Caco-2 (cell line): ENCODE measurements around the gene HCRTR1. TPM values are rescaled to one million over a fixed set of nuclear protein-coding genes. Genes with fewer than 3 reads are reported as not detected.

ENCODE experiments used
- BruUV-seq: library from RNA; stranded (reverse); fragments of 400-500 nt; replicated peaks from 2 replicates; lab custom pipeline; 2021; lab: Mats Ljungman, UMichigan
- CTCF ChIA-PET: fragments of 300-600 bp; sonication (Branson Sonifier 250); formaldehyde crosslinking; loops from one replicate; lab custom pipeline; 2022; ENCODE audit warnings: antibody characterized with exemption; lab: Charles Lee
- POLR2A ChIA-PET: fragments of 300-600 bp; sonication (Branson Sonifier 250); formaldehyde crosslinking; loops from one replicate; lab custom pipeline; 2022; ENCODE audit warnings: antibody characterized with exemption; lab: Charles Lee
- DNase-seq, 2 experiments: peaks; one replicate each; pipeline versions ENCODE4 v3.0.0 to v3.0.0-alpha.2; 2020 to 2022
- H3K27me3 ChIP-seq: replicated peaks from 2 replicates; pipeline ENCODE4 v1.6.0; 2011; ENCODE audit warnings: low read length; ENCODE audit not compliant: control insufficient read depth, insufficient read depth
- H3K36me3 ChIP-seq: 2 replicates; pipeline ENCODE4 v1.5.1; 2011; ENCODE audit warnings: low read length; ENCODE audit not compliant: control insufficient read depth, insufficient read depth
- H3K4me1 ChIP-seq: fragments of 250-450 bp; sonication (Bioruptor Pico); 2 replicates; pipeline ENCODE4 v1.5.1; 2020; ENCODE audit warnings: mild to moderate bottlenecking
- H3K4me3 ChIP-seq: 2 replicates; pipeline ENCODE4 v1.5.1; 2011; ENCODE audit warnings: low read depth, mild to moderate bottlenecking, control low read depth, low read length
- H3K9me3 ChIP-seq: fragments of 250-450 bp; sonication (Bioruptor Pico); 2 replicates; pipeline ENCODE4 v1.5.1; 2020; ENCODE audit warnings: mild to moderate bottlenecking, moderate library complexity
- H3K27ac Mint-ChIP-seq: one replicate; pipeline ENCODE4 v1.8.0; 2022; ENCODE audit warnings: mixed read lengths; ENCODE audit not compliant: unreplicated experiment
- H3K27me3 Mint-ChIP-seq: one replicate; pipeline ENCODE4 v1.8.0; 2022; ENCODE audit warnings: mixed read lengths; ENCODE audit not compliant: insufficient read depth, unreplicated experiment
- H3K36me3 Mint-ChIP-seq: one replicate; pipeline ENCODE4 v1.8.0; 2022; ENCODE audit warnings: mild to moderate bottlenecking, mixed read lengths; ENCODE audit not compliant: insufficient read depth, unreplicated experiment
- H3K4me1 Mint-ChIP-seq: one replicate; pipeline ENCODE4 v1.8.0; 2022; ENCODE audit warnings: low read depth, mixed read lengths; ENCODE audit not compliant: unreplicated experiment
- H3K4me3 Mint-ChIP-seq: one replicate; pipeline ENCODE4 v1.8.0; 2022; ENCODE audit warnings: mild to moderate bottlenecking, moderate library complexity, mixed read lengths; ENCODE audit not compliant: unreplicated experiment
- H3K9me3 Mint-ChIP-seq: one replicate; pipeline ENCODE4 v1.8.0; 2022; ENCODE audit warnings: mixed read lengths; ENCODE audit not compliant: unreplicated experiment
- intact Hi-C: fragments of 100-400 bp; cut with micrococcal nuclease; formaldehyde crosslinking; loops from one replicate; pipeline ENCODE4 v1.10.0; 2022; ENCODE audit not compliant: unreplicated experiment
- total RNA-seq: library from RNA; stranded (reverse); gene quantifications from 2 replicates; pipeline ENCODE4 v1.2.3, GENCODE V29; 2022
- TF ChIP-seq, protein P1 (sequence below), 2 experiments: fragments of 200-600 bp in 1 of 2; IDR thresholded peaks; 1 replicate in 1 of 2; 2 replicates in 1 of 2; pipeline versions ENCODE4 v1.5.1 to v1.8.0; 2011 to 2022; ENCODE audit warnings: antibody characterized with exemption in 1 of 2, control low read depth in 1 of 2, inconsistent platforms in 1 of 2, low read depth in 1 of 2, low read length in 1 of 2, mild to moderate bottlenecking in 1 of 2, moderate library complexity in 1 of 2; ENCODE audit not compliant: insufficient read depth in 1 of 2, severe bottlenecking in 1 of 2, unreplicated experiment in 1 of 2

Gene HCRTR1
- total RNA-seq, 1 experiment from 2014 or later, result not detected

DNA sequence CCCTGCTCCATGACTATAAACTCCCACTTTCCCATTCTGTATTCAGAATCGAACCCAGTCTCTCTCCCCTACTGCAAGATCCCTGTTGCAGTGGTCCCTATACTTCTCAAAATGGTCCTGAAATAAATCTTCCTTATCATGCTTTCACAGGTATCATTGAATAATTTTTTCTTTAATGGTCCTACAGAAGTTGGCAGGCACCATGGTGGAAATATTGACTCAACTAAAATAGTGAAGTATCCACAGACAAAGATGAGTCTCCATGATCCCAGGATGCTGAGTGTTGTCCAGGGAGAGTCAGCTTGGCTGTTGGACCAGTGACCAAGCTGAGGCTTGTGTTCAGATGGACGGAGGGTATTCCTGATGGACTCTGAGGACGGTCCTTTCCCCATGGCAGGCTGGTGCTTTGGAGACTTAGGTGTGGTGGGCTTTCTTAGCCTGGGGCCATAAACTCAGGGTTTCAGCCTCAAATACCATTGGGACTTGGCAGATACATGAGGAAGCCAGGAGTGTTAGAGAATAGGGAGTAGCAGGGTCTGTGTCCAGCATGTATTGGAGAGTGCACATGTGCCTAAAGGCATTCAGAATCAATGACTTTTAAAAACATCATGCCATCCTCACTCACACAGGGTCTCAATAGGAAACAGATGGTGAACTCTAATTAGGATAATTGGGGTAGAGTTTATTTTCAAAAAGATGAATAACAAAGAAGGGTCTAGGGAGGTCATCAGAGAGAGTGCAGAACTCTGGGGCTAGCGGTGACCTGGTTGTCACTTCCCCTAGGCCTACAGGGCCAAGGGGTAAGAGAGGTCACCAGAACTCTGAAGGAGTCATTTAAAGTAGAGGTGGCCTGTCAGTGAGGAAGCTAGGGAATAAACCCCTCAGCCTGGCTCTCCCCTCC lies 21.4 kb upstream of the HCRTR1 start:
- intact Hi-C loops, result no loop called here
- ChIA-PET POLR2A (no interaction called here), CTCF (no interaction called here)
- H3K27me3 ChIP-seq, result no peaks in the 10 kb centered on the region
- TF ChIP-seq, protein P1, sequence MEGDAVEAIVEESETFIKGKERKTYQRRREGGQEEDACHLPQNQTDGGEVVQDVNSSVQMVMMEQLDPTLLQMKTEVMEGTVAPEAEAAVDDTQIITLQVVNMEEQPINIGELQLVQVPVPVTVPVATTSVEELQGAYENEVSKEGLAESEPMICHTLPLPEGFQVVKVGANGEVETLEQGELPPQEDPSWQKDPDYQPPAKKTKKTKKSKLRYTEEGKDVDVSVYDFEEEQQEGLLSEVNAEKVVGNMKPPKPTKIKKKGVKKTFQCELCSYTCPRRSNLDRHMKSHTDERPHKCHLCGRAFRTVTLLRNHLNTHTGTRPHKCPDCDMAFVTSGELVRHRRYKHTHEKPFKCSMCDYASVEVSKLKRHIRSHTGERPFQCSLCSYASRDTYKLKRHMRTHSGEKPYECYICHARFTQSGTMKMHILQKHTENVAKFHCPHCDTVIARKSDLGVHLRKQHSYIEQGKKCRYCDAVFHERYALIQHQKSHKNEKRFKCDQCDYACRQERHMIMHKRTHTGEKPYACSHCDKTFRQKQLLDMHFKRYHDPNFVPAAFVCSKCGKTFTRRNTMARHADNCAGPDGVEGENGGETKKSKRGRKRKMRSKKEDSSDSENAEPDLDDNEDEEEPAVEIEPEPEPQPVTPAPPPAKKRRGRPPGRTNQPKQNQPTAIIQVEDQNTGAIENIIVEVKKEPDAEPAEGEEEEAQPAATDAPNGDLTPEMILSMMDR (IDR thresholded peaks at IDR 0.05; ENCODE audit: insufficient read depth in 1 of 2, low read depth in 1 of 2, low read length in 1 of 2, severe bottlenecking in 1 of 2, unreplicated experiment in 1 of 2), result no peak
- DNase-seq, result no peak
- H3K36me3 ChIP-seq, result no peaks in the 10 kb centered on the region
- Mint-ChIP-seq H3K36me3 (no peaks in the 10 kb centered on the region), H3K9me3 (no peaks in the 10 kb centered on the region), H3K4me1 (peaks cover 13% of the 10 kb centered on the region), H3K27ac (no peak overlapping the region), H3K4me3 (no peak overlapping the region), H3K27me3 (no peaks in the 10 kb centered on the region)
- no peak overlapping the region for H3K4me3 ChIP-seq
- no TSS peak for BruUV-seq
- peaks cover 5% of the 10 kb centered on the region; the same call in 1 of the 2 replicates for H3K4me1 ChIP-seq
- no peaks in the 10 kb centered on the region for H3K9me3 ChIP-seq

DNA sequence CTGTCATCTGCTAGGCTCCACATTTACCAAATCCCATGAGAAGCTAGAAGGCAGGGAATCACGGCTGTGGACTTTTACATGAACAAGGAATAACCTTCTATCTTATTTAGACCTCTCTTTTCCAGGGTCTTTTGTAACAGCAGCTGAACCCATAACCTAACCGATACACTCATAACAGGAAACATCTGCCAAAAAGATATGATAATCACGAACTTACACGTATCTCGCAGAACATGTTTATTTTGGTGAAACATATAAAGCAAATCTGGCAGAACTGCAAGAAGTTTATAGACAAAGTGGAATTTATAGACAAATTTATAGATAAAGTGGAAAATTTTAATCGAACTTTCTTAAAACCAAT lies 20.8 kb upstream of the HCRTR1 start:
- no TSS peak for BruUV-seq
- Mint-ChIP-seq H3K36me3 (no peaks in the 10 kb centered on the region), H3K4me3 (no peak overlapping the region), H3K27me3 (no peaks in the 10 kb centered on the region), H3K27ac (no peak overlapping the region), H3K4me1 (peaks cover 7% of the 10 kb centered on the region), H3K9me3 (no peaks in the 10 kb centered on the region)
- ChIA-PET POLR2A (no interaction called here), CTCF (no interaction called here)
- no peak for DNase-seq
- Histone ChIP-seq H3K4me3 (no peak overlapping the region), H3K4me1 (peaks cover 5% of the 10 kb centered on the region; the same call in 1 of the 2 replicates), H3K27me3 (no peaks in the 10 kb centered on the region), H3K36me3 (no peaks in the 10 kb centered on the region), H3K9me3 (no peaks in the 10 kb centered on the region)
- intact Hi-C loops, result no loop called here
- TF ChIP-seq, protein P1 (IDR thresholded peaks at IDR 0.05; ENCODE audit: insufficient read depth in 1 of 2, low read depth in 1 of 2, low read length in 1 of 2, severe bottlenecking in 1 of 2, unreplicated experiment in 1 of 2), result no peak

DNA sequence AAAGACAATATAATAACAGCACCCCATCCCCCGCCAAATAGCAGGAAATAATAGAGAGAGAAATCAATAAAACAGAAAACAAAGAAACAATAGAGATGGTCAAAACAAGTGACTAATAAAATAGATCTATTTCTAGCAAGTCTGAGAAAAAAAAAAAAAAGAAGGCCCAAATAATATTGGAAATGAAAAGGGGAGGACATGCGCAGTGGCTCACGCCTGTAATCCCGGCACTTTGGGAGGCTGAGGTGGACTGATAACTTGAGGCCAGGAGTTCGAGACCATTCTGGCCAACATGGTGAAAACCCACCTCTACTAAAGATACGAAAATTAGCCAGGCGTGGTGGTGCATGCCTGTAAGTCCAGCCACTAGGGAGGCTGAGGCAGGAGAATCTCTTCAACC lies 18.5 kb upstream of the HCRTR1 start:
- CTCF ChIA-PET, result no interaction called here
- TF ChIP-seq, protein P1 (IDR thresholded peaks at IDR 0.05; ENCODE audit: insufficient read depth in 1 of 2, low read depth in 1 of 2, low read length in 1 of 2, severe bottlenecking in 1 of 2, unreplicated experiment in 1 of 2), result no peak
- H3K4me3 Mint-ChIP-seq, result no peak overlapping the region
- no TSS peak for BruUV-seq
- intact Hi-C loops, result no loop called here
- Histone ChIP-seq H3K9me3 (no peaks in the 10 kb centered on the region), H3K4me1 (no peaks in the 10 kb centered on the region), H3K36me3 (no peaks in the 10 kb centered on the region), H3K4me3 (no peak overlapping the region), H3K27me3 (no peaks in the 10 kb centered on the region)
- no peaks in the 10 kb centered on the region for H3K4me1 Mint-ChIP-seq
- no peaks in the 10 kb centered on the region for H3K27me3 Mint-ChIP-seq
- no peaks in the 10 kb centered on the region for H3K9me3 Mint-ChIP-seq
- DNase-seq, result no peak
- no peaks in the 10 kb centered on the region for H3K36me3 Mint-ChIP-seq
- no peak overlapping the region for H3K27ac Mint-ChIP-seq
- POLR2A ChIA-PET, result no interaction called here
